WTC11 (cell line): ENCODE data around the gene UGGT2. TPM values are rescaled to one million over a fixed set of nuclear protein-coding genes. Genes with fewer than 3 reads are reported as not detected.

Experiments used
- ATAC-seq: fragments of 200-7000 bp; cut with Tn5 transposase; 2 replicates; pipeline ENCODE4 v1.10.0; 2021; ENCODE audit warnings: mild to moderate bottlenecking, moderate library complexity
- CTCF ChIA-PET: fragments of 300-600 bp; sonication (Branson Sonifier 250); formaldehyde crosslinking; loops from one replicate; lab custom pipeline; 2021; ENCODE audit warnings: antibody characterized with exemption; lab: Charles Lee
- POLR2A ChIA-PET: fragments of 350-600 bp; sonication (Branson Sonifier 250); formaldehyde crosslinking; loops from one replicate; lab custom pipeline; 2021; ENCODE audit warnings: antibody characterized with exemption; lab: Charles Lee
- DNase-seq: peaks from one replicate; pipeline ENCODE4 v3.0.0; 2021; ENCODE audit warnings: low spot score
- H3K27ac Mint-ChIP-seq: 2 replicates; pipeline ENCODE4 v1.8.0; 2021; ENCODE audit warnings: mixed read lengths
- H3K27me3 Mint-ChIP-seq: 2 replicates; pipeline ENCODE4 v1.8.0; 2021; ENCODE audit warnings: low read depth, mild to moderate bottlenecking, moderate library complexity, mixed read lengths
- H3K36me3 Mint-ChIP-seq: 2 replicates; pipeline ENCODE4 v1.8.0; 2021; ENCODE audit warnings: mixed read lengths
- H3K4me1 Mint-ChIP-seq: 2 replicates; pipeline ENCODE4 v1.8.0; 2022; ENCODE audit warnings: mixed read lengths
- H3K4me3 Mint-ChIP-seq: 2 replicates; pipeline ENCODE4 v1.8.0; 2021; ENCODE audit warnings: mild to moderate bottlenecking, moderate library complexity, mixed read lengths
- H3K9me3 Mint-ChIP-seq: 2 replicates; pipeline ENCODE4 v1.8.0; 2021; ENCODE audit warnings: mixed read lengths
- ATF2 ChIP-seq: sonication (generic); formaldehyde crosslinking; IDR thresholded peaks from 2 replicates; pipeline ENCODE4 v1.8.1; 2022; ENCODE audit warnings: low read depth, missing genetic modification reagents, borderline replicate concordance
- ATF3 ChIP-seq: sonication (generic); formaldehyde crosslinking; conservative IDR thresholded peaks from 2 replicates; pipeline ENCODE4 v1.8.1; 2022; ENCODE audit warnings: mild to moderate bottlenecking, missing genetic modification reagents
- CBFB ChIP-seq: sonication (generic); formaldehyde crosslinking; IDR thresholded peaks from 2 replicates; pipeline ENCODE4 v1.8.1; 2022; ENCODE audit warnings: mild to moderate bottlenecking, low read depth, missing genetic modification reagents
- CTCF ChIP-seq: fragments of 200-600 bp; IDR thresholded peaks from 2 replicates; pipeline ENCODE4 v1.8.0; 2022; ENCODE audit warnings: antibody characterized with exemption
- E2F5 ChIP-seq: sonication (generic); formaldehyde crosslinking; IDR thresholded peaks from 2 replicates; pipeline ENCODE4 v1.8.1; 2022; ENCODE audit warnings: mild to moderate bottlenecking, moderate library complexity, missing genetic modification reagents
- EMX1 ChIP-seq: fragments of 250-450 bp; sonication (Bioruptor Pico); IDR thresholded peaks from 2 replicates; pipeline ENCODE4 v1.8.0; 2021; ENCODE audit warnings: mild to moderate bottlenecking
- FOXP1 ChIP-seq: sonication (generic); formaldehyde crosslinking; IDR thresholded peaks from 2 replicates; pipeline ENCODE4 v1.8.0; 2022; ENCODE audit warnings: missing genetic modification reagents, mild to moderate bottlenecking, moderate library complexity, borderline replicate concordance
- FOXP4 ChIP-seq: sonication (generic); formaldehyde crosslinking; IDR thresholded peaks from 2 replicates; pipeline ENCODE4 v1.8.0; 2022; ENCODE audit warnings: mild to moderate bottlenecking, missing genetic modification reagents
- GABPB1 ChIP-seq: sonication (generic); formaldehyde crosslinking; IDR thresholded peaks from 2 replicates; pipeline ENCODE4 v1.8.1; 2023; ENCODE audit warnings: mild to moderate bottlenecking, missing genetic modification reagents
- GTF2I ChIP-seq: fragments of 250-450 bp; sonication (Bioruptor Pico); conservative IDR thresholded peaks from 2 replicates; pipeline ENCODE4 v1.4.0; 2021; ENCODE audit warnings: mild to moderate bottlenecking
- MLX ChIP-seq: sonication (generic); formaldehyde crosslinking; IDR thresholded peaks from 2 replicates; pipeline ENCODE4 v1.8.1; 2023; ENCODE audit warnings: mild to moderate bottlenecking, missing genetic modification reagents, moderate library complexity
- NFYB ChIP-seq: sonication (generic); formaldehyde crosslinking; conservative IDR thresholded peaks from 2 replicates; pipeline ENCODE4 v1.8.0; 2022; ENCODE audit warnings: low read depth, missing genetic modification reagents
- OVOL2 ChIP-seq: fragments of 250-450 bp; sonication (Bioruptor Pico); IDR thresholded peaks from 2 replicates; pipeline ENCODE4 v1.9.0; 2021; ENCODE audit warnings: mild to moderate bottlenecking, borderline replicate concordance
- TEAD4 ChIP-seq: sonication (generic); formaldehyde crosslinking; IDR thresholded peaks from 2 replicates; pipeline ENCODE4 v1.8.0; 2022; ENCODE audit warnings: mild to moderate bottlenecking, missing genetic modification reagents
- ZMAT4 ChIP-seq: fragments of 250-450 bp; sonication (Bioruptor Pico); IDR thresholded peaks from 2 replicates; pipeline ENCODE4 v1.9.0; 2021; ENCODE audit warnings: mild to moderate bottlenecking
- ZNF138 ChIP-seq: sonication (generic); formaldehyde crosslinking; conservative IDR thresholded peaks from 2 replicates; pipeline ENCODE4 v1.8.1; 2022; ENCODE audit warnings: mild to moderate bottlenecking, moderate library complexity, missing genetic modification reagents
- ZNF263 ChIP-seq: sonication (generic); formaldehyde crosslinking; IDR thresholded peaks from 2 replicates; pipeline ENCODE4 v1.8.1; 2022; ENCODE audit warnings: low read depth, mild to moderate bottlenecking, moderate library complexity, missing genetic modification reagents
- ZNF512 ChIP-seq: sonication (generic); formaldehyde crosslinking; IDR thresholded peaks from 2 replicates; pipeline ENCODE4 v1.8.1; 2022; ENCODE audit warnings: missing genetic modification reagents, borderline replicate concordance
- total RNA-seq: library from RNA; stranded (reverse); gene quantifications from 3 replicates; pipeline ENCODE4 v1.2.3, GENCODE V29; 2021

The UGGT2 gene
- total RNA-seq, 1 experiment from 2014 or later, result 31.1 TPM

- TF ChIP-seq FOXP4 (no peak), GTF2I (CRISPR knock-in tag) (no peak), NFYB (CRISPR knock-in tag) (no peak), ZNF138 (CRISPR knock-in tag) (no peak), ZMAT4 (CRISPR knock-in tag) (no peak), MLX (no peak), E2F5 (no peak), ATF2 (CRISPR knock-in tag) (no peak), ZNF512 (no peak)
Observed at GRCh38 chr13:95870421-95870820, 182.8 kb downstream of the UGGT2 start (continued).

GRCh38 chr13:95865080-95865615 lies 188.1 kb downstream of the UGGT2 start:
- no peak overlapping the region for H3K4me3 Mint-ChIP-seq
- CTCF ChIA-PET, result no interaction called here
- no peak for ATAC-seq
- H3K9me3 Mint-ChIP-seq, result peaks cover 4% of the 10 kb centered on the region; the same call in 1 of the 2 replicates
- no peaks in the 10 kb centered on the region for H3K4me1 Mint-ChIP-seq
- peaks cover 10% of the 10 kb centered on the region for H3K36me3 Mint-ChIP-seq
- TF ChIP-seq ZNF138 (CRISPR knock-in tag) (no peak), OVOL2 (no peak), FOXP1 (CRISPR knock-in tag) (no peak), TEAD4 (CRISPR knock-in tag) (no peak)
- no peaks in the 10 kb centered on the region for H3K27me3 Mint-ChIP-seq
- DNase-seq, result no peak
- H3K27ac Mint-ChIP-seq, result no peak overlapping the region; the same call in 1 of the 2 replicates
- POLR2A ChIA-PET, result no interaction called here

GRCh38 chr13:95862408-95862807 lies 190.8 kb downstream of the UGGT2 start:
- ATAC-seq, result no peak
- H3K36me3 Mint-ChIP-seq, result peaks cover 3% of the 10 kb centered on the region; the same call in 1 of the 2 replicates
- H3K4me3 Mint-ChIP-seq, result no peak overlapping the region
- no peak overlapping the region for H3K27ac Mint-ChIP-seq
- DNase-seq, result no peak
- no peaks in the 10 kb centered on the region for H3K9me3 Mint-ChIP-seq
- H3K27me3 Mint-ChIP-seq, result no peaks in the 10 kb centered on the region
- TF ChIP-seq ATF3 (CRISPR knock-in tag), result no peak
- TF ChIP-seq CBFB (CRISPR knock-in tag), result no peak
- TF ChIP-seq ZNF263 (CRISPR knock-in tag), result no peak
- no peak for TF ChIP-seq MLX
- TF ChIP-seq GABPB1 (CRISPR knock-in tag), result no peak
- no peak for TF ChIP-seq EMX1
- no peak for TF ChIP-seq CTCF
- H3K4me1 Mint-ChIP-seq, result no peaks in the 10 kb centered on the region
- ChIA-PET CTCF (no interaction called here), POLR2A (no interaction called here)
